ENCODE data around the gene SRC.

Gene SRC

DNA sequence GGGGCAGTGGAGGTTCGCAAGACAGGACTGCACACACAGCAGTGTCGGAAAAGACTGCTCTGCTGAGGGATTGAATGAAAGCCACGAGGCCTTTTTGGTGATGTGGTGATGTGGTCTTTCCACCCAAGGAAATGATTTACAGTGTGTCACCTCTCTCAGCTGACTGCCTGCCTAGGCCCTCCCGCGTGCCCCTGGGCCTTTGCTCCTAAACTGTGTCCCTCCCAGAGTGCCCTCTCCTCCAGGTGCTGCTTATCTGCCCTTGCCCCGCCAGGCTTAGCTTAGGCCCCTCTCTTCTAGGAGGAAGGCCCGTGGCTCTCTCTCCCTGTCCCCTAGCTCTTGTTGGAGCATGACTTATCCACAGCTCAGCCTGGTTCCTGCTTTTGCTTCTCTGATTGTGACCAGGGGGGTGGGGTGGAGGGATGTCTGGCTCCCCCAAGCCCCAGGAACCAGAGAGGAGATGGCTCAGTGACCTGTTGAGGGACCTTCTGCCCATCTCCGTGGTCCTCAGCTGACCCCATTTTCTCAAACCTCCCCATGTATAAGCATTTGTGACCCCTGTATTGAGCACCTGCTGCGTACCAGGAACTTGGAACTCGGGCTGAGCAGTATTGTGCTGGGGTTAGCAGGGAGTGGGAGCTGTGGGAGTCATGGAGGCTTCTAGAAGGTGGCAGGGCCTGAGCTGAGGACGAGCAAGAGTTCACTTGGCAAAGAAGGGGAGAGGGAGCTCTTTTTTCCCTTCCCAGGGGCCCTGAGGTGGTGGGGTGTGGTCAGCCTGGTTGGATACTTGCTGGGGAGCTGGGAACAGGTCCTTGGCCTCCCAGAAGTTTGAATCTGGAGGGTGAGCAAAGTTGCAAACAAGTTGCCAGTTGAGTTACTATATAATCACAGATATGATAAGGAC lies 2.2 kb downstream of the SRC start:
- no peak for DNase-seq (ENCODE audit: extremely low spot score, insufficient read length, low read depth)

DNA sequence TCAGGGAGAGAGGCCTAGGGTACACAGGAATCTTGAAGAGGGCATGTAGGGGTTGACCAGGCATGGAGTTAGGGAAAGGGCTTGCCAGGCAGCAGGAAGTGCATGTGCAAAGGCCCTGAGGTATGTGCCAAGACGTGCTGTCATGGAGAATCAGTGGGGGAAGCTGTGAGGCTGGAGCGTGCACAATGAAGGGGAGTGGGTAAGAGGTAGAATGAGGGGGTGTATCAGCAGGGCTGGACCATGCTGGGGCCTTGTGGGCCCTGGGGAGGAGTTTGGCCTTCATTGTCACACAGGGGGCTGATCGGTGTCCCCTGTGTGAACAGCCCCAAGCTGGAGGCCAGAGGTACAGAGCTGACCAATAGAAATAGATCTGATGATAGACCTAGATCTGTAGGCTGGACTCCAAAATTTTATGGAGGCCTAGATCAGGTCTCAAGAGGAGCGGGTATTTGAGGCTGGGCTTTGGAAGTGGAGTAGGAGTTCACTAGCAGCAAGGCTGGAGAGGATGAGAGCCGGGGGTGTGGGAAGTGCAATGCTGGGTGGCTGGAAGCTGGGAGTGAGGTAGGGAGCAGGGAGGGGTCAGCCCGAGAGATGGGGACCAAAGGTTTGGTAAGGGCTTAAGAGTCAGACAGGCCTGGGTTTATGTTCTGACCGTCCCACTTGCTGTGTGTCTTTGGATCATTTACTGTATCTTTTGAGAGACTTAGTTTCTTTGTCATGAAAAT lies 3.0 kb downstream of the SRC start:
- FAIRE-seq (no peak), DNase-seq (ENCODE audit: extremely low spot score, insufficient read length, low read depth) (no peak)

More for the DNA sequence above, 2.2 kb downstream of the SRC start:
- no peak for FAIRE-seq

DNA sequence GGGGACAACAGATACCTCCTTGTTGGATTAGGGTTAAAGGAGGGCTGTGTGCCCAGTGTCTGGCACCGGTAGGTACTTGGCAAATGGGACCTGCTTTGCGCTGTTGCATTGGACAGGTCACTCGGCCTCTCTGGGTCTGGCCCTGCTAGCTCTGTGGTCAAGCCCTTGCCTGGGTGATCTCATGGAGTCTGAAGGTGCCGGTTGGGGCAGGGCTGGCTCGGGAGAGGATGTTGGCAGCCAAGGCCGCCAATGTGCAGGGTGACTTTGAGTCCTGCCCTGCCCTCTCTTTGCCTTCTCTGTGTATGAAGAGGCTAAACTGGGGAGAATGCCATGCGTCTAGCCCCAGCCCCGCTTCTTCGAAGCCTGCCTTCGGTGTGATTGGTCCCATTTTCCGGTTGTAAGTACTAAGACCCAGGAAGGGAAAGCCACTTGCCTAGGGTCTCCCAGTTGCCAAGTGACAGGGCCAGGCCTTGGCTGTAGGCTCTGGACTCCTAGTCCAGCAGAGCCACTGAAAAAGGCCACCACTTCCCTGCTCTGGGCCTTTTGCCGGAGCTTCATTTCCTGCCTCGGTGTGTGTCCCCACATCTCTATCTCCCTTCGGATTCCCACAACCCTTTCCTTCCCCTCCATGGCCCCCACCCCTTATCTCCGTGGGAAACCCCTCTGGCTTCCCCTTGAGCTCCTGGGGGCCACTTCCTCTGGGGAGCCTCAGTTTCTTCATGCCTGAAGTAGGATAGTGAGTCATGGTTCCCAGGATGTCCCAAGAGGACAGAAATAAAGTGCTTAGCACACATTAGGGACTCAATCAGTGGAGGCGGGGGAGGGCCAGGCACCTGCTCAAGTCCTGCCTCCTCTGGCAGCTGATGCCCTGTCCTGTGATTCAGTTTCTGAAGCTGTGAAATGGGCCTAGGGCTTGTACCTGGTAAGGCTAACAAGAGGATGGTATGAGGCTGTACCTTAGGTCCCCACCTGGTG lies 3.9 kb downstream of the SRC start:
- no peak for DNase-seq (ENCODE audit: extremely low spot score, insufficient read length, low read depth)
- no peak for FAIRE-seq

DNA sequence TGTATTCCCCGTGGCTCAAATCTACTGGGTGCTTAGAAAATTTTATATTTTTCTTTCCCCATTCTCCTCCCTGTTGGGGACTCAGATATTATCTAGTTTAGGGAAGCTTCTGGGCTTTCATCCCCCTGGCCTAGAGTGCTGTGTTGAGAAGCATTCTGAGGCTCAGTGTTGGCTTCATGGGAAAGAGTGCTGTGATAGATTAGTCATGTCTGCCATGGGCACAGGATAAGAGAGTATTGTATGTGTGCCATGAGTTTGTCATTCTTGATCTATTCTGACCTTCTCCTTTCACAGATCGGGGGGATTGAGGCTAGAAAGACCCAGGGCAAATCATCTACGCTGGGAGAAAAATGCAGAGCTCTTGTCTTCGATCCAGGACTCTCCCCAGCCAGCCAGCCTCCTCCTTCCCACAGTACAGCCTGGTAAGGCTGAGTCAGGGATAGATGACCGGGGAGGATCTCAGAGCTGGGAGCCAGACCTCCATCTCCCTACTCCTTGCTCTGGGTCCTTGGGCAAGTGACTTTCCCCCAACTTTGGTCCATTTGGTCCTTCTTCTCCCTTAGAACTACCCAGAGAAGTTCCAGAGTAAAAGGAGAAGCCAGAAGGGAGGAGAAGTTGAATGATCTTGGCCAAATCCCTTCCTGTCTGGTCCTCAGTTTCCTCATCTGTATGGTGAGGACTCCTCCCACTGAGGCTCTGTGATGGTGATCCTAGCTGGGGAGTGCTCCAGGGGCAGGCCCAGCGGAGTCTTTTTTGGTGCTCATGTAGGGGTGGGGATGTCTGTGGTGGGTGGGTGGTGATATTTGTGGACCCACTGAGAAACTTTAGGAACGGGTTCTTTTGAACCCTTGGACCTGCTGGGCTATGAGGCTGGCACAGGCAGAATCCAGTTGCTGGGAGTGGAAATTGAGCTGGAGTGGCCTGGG lies 5.0 kb downstream of the SRC start:
- DNase-seq (ENCODE audit: extremely low spot score, insufficient read length, low read depth) (no peak), FAIRE-seq (no peak)

DNA sequence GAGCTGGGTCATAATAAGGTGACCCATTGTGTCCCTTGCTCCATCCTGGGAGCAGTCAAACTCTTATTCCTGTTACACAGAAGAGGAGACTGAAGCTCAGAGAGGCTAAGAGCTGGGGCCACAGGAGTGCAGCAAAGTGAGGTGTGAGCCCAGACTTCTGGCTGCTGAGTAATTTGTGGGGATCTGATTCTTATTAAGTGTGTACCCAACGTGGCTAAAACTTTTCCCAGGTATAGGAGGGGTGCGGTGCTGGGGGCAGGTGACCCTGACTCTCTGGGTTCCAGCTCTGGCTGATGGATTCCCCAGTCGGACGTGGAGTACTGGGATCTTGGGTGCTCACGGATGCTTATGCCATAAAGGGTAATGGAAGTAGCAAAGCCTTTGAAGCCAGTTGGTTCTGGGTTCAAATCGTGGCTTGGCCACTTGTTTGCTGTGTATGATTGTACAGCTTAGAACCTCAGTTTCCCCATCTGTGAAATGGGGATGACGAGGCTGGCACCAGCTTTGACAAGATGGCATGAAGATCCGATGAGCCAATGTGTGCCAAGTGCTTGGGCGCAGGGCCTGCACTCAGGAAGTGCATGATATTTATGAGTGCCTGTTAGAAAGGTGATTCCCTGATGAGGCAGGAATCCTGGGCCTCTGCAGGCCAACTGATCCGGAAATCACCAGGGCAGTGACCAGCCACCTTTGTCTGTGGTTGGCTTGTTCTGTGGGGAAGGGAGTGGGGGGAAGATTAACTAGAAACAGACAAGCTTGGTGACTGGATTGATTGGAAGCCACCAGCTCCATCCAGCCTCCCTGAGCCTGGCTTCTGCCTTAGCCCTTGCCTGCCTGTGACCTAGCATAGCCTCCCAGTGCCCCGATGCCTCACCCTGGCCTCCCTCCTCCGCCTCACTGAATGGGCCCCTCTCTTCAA lies 6.0 kb downstream of the SRC start:
- no peak for DNase-seq (ENCODE audit: extremely low spot score, insufficient read length, low read depth)

DNA sequence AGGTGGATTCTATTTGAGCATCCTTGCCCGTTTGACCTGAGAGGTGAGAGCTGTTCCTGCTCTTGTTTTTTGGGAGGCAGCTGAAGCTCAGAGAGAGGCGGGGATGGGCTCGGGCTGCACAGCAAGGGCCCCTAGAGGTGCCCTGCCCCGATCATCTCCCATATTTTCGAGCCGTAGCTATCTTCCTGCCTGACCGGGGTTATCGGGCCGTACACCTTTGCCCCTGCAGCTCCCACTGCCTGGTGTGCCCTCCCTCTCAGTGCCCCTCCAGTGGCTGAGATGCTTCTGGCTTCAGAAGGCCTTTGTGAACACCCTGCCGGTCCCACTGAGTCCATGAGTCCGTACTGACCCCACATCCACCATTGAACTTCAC lies 6.7 kb downstream of the SRC start:
- DNase-seq (ENCODE audit: extremely low spot score, insufficient read length, low read depth) (no peak), FAIRE-seq (no peak)

More for the DNA sequence above, 6.0 kb downstream of the SRC start:
- FAIRE-seq, result no peak

DNA sequence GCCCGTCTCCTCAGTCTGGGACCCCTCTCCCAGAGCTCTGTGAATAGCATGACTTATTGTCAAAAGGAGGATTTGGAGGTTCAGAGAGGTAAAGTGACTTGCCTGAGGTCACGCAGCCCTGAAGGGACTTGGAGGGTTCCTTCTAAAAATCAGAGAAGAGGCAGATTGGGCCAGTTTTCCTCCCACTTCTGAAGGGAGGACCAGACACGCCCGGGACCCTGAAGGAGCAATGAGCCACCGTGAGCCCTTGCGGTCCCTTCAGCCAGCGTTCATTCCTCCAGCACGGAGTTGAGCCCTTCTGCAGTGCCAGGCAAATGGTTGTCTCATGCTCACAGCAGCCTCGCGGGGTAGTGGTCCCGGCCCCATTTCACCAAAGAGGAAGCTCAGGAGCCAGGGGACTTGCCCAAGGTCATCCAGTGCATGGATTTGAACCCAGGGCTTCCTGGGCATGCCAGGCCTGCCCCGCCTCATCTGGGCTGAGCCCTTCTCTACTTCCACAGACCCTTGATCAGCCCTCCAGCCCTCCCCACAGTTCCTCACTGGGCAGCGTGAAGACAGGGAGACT lies 7.4 kb downstream of the SRC start:
- DNase-seq (ENCODE audit: extremely low spot score, insufficient read length, low read depth) (no peak), FAIRE-seq (no peak)

DNA sequence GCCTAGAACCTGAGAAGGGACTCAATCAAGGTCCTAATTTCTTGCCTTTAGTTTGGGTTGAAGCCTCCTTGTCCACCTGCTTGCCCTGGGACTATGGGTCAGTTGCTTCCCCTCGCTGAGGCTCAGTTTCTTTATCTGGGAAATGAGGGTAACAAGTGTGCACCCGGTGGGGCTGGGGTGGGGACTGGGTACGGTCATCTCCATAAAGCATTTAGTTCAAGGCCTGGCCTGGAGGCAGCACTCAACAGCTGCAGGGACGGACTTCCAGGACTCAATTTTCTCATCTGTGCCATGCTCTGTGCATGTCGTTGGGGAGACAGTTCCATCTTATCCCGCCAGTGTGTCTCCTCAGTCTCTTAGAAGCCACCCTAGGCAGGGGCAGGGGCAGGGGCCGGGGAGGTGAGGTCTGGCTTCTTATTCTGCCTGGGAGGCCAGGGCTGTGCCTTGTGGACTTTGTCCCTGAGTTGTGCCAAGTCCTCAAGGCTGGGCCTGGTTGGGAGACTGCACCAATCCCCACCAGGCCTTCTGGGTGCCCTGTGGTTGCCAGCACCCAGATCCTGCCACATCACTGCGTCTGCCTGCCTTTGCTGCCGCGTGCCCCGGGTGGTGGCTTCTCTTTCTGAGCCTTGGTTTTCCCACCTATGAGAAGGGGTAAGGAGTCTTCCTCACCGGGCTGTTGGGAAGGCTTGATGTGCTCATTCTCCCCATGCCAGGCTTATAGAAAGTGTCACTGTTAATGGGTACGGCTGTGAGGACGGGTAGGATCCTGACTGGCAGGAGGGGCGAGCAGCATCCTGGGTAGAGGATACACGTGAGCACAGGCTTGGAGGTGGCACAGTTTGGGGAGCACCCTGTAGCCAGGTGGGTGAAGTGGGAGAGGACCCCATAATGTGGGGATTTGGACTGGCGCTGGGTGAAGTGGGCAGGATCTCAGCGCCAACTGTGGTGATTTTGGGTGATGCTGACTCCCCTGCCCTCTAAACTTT lies 8.6 kb downstream of the SRC start:
- no peak for DNase-seq (ENCODE audit: extremely low spot score, insufficient read length, low read depth)
- FAIRE-seq, result no peak

DNA sequence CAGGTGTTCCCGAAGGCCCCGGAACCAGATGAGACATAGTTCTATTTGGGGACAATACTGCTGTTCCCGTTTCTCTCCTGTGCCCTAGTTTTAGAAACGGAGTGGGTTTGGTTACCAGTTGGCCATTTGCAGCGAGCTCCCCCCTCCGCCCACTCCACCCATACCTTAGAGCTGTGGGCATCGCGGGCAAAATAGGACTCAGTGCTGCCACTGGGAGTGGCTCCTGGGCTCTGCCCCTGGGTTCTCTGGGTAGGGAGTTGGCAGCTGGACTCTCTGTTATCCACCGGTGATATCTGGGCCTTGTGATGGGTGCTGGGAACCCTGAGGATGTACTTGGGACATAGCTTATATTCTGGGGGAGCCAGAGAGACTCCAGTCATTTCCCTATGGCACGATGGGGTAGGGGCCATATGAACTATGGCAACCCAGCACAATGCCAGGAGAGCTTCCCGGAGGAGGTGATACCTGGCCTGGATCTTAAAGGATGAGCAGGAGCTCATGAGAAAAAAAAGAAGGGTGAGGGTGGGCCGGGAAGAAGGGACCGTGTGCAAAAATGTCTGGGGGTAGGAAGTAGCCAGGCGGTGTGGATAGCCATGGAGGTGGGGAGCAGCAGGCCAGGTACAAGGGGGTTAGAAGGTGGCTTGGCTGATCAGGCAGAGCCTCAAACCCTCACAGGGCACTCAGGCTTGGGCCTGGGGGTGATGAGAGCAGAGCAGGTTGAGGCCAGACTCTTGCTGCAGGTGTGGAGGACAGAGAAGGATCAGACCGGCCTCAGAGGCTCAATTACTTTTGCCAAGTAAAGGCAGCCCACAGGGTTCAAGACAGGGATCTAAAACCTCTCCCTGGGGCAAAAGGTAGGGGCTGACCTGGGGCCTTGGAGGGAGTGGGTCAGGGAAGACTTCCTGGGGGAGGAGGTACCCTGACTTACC lies 9.6 kb downstream of the SRC start:
- no peak for DNase-seq (ENCODE audit: extremely low spot score, insufficient read length, low read depth)
- no peak for FAIRE-seq

DNA sequence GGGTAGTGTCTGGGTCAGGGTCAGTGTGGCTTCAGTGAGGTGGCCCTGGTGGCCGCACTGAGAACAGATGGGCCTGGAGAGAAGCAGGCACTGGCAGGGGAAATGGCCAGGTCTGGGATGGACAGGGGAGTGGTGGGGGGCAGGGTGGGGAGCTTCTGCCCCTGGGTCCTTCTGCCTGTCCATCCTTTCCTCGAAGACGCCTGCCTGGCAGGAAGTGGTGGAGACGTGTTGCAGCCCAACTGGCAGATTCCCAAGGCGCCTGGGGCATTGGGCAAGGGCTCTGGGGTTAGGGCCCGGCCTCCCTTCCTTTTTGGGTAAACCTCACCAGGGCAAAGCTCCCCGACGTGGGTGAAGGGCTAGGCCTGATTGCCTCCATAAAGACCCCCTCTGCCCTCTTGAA lies 10.4 kb downstream of the SRC start:
- no peak for DNase-seq (ENCODE audit: extremely low spot score, insufficient read length, low read depth)
- no peak for FAIRE-seq

DNA sequence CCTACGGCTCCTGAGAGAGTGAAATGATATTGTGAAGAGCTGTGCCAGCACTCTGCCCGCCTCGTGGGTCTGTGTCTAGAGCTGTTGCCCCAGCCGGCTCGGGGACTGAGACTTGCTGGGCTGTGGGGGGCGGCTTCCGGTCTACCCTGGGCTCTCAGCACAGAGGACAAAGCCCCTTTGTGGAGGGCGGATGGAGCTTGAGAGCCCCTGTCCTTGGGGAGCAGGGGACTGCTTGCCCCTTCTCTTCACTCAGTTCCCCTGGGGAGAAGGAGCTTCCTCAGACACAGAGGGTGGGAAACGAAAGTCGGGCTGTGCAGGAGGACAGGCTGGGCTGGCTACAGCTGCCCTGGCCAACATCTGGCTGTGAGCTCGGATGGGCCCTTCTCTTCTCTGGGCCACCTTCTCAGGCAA lies 11.0 kb downstream of the SRC start:
- DNase-seq (ENCODE audit: extremely low spot score, insufficient read length, low read depth), result no peak
- no peak for FAIRE-seq

DNA sequence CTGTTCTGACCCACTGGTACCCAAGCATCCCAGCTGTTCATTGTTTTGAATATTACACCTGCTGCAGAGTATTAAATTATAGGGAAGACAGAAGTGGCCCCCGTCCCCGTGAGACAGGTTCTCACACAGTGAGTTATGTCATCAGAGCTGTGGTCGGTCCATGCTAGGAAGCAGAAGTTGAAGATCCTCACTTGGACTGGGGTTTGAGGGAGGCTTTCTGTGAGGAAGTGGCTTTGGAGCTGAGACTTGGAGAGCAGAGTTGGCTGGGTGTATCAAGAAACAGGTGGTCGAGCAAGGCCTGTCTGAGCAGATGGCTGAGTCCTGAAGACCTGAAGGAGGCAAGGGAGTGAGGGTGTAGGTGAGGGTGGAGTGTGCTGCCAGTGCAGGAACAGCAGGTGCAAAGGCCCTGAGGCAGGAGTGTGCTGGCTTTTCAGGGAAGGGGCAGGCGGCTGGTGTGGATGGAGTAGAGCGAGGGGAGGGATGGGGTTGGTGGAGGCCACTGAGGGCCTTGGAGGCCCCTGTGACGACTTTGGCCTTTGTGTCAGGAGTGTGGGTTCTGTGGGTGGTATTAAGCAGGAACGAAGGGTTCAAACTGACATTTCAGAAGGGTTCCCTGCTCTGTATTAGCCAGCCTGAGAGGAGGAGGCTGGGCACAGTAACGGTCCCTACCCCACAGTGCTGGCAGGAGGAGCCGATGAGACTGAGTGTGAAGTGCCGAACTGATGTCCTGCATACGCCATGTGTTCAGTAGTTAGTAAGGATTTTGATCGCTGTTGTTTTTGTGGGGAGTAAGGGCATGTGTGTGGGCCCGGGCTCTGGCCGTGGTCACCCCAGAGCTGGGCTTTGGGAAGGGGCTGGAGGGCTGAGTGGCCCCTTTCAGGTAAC lies 11.8 kb downstream of the SRC start:
- DNase-seq (ENCODE audit: extremely low spot score, insufficient read length, low read depth) (no peak), FAIRE-seq (no peak)

DNA sequence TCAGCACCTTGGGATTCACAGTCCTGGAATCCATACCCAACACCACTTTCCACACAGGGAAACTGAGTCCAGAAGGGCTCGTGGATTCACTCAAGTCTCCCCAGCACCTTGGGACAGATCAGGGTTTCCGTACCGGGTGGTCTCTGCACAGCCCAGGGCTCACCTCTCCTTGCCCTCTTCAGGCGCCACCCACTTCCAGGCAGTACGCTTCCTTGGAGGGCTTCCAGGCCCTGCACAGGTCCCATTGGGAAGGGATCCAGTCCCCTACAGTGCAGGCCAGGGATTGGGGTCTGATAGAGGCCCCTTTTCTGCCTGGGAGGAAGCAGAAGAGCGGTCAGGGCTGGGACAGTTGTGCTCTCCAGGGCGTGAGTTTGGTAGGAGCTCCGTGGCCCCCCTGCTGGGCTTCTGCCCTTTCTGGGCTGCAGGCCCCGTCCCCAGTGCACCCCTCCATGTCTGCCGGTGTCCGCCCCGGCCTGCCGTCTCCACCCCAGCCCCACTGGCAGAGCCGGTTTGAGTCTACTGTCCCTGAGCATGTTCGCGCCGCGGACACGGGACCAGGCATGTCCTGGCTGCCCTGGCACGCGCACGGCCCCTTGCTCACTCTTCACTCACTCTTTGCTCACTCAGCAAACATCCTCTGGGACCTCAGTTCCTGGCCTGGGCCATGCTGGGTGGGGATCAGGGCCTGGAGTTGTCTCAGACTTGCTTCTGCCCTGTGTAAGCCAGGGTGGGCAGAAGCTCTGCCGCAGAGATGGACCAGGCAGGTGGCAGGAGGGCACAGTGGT lies 12.6 kb downstream of the SRC start:
- DNase-seq (ENCODE audit: extremely low spot score, insufficient read length, low read depth), result no peak
- no peak for FAIRE-seq

DNA sequence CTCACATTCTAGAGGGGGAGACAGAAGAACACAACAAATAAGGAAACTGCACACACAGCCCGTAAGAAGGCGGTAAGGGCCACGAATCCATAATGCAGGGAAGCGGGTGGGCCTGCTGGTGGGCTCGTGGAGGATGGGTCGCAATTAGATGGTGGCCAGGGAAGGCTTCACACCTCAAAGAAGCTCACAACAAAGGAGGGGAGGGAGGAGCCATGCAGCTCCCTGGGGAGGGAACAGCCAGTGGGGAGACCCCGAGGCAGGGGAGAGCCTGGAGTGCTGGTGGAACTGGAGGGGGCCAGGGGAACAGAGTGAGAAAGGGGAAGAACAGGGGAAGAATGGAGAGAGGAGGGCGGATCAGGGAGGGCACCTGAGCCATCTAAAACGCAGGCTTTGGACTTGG lies 13.4 kb downstream of the SRC start:
- no peak for DNase-seq (ENCODE audit: extremely low spot score, insufficient read length, low read depth)
- FAIRE-seq, result no peak

Data from GM18507 (cell line).